Stimulated activated naive B cell treated with anti-CD40 and anti-IgM and Interleukin-4, amounts not matched to agents 10 μg/mL and 1 μg/mL and 100 μg/mL, for 72 hours (primary cell): ENCODE results near the gene HIVEP1.

Experiments used
- ATAC-seq, 2 donors: fragments of 150-1000 bp; cut with Tn5 transposase; replicated peaks; 2 replicates each; pipeline ENCODE4 v1.10.0; 2021; ENCODE audit warnings: moderate library complexity in 1 of 2
- DNase-seq: peaks from one replicate; pipeline ENCODE4 v3.0.0; 2021
- H3K27ac Mint-ChIP-seq: one replicate; pipeline ENCODE4 v1.8.0; 2022; ENCODE audit warnings: mild to moderate bottlenecking, mixed read lengths
- H3K27me3 Mint-ChIP-seq, 2 donors: one replicate each; pipeline ENCODE4 v1.8.0; 2022; ENCODE audit warnings: mixed read lengths in 2 of 2
- H3K36me3 Mint-ChIP-seq, 2 donors: one replicate each; pipeline ENCODE4 v1.8.0; 2022; ENCODE audit warnings: mixed read lengths in 2 of 2, mild to moderate bottlenecking in 1 of 2
- H3K4me1 Mint-ChIP-seq, 2 donors: one replicate each; pipeline ENCODE4 v1.8.0; 2022; ENCODE audit warnings: mixed read lengths in 2 of 2, mild to moderate bottlenecking in 1 of 2
- H3K4me3 Mint-ChIP-seq, 2 donors: one replicate each; pipeline ENCODE4 v1.8.0; 2022; ENCODE audit warnings: mild to moderate bottlenecking in 2 of 2, mixed read lengths in 2 of 2, moderate library complexity in 1 of 2
- H3K9me3 Mint-ChIP-seq, 2 donors: one replicate each; pipeline ENCODE4 v1.8.0; 2022; ENCODE audit warnings: mixed read lengths in 2 of 2, mild to moderate bottlenecking in 1 of 2

The HIVEP1 gene

GRCh38 chr6:12034349-12034748, 22.2 kb downstream of the HIVEP1 start:
- H3K4me3 Mint-ChIP-seq, result no peak overlapping the region
- peaks cover 10 to 14% of the 10 kb centered on the region in 2 donors for H3K9me3 Mint-ChIP-seq
- H3K36me3 Mint-ChIP-seq, result peaks cover 34 to 60% of the 10 kb centered on the region in 2 donors
- ATAC-seq (no peak), DNase-seq (no peak)
- H3K27me3 Mint-ChIP-seq, result no peaks in the 10 kb centered on the region
- H3K27ac Mint-ChIP-seq, result no peak overlapping the region
- peaks cover 44 to 67% of the 10 kb centered on the region in 2 donors for H3K4me1 Mint-ChIP-seq

DNA sequence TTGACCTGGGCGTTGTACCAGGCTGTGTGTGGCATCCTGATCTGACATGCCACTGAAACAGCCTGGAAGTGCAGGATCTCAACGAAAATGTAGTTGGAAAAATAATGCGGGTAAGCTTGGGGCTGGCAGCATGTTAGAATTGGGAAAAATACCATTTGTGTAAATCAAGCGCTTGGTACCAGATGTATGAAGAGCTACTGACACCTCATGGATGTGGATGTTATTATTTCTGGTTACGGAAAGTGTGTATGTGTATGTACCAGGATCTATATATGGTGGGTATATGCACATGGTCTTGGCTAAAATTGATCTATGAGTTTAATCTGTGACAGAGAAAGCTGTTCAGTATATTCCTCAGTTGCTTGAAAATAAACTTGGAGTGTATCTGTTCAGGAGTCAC, 22.7 kb downstream of the HIVEP1 start:
- H3K27me3 Mint-ChIP-seq, result no peaks in the 10 kb centered on the region
- no peak overlapping the region for H3K27ac Mint-ChIP-seq
- ATAC-seq (no peak), DNase-seq (no peak)
- peaks cover 49 to 72% of the 10 kb centered on the region in 2 donors for H3K4me1 Mint-ChIP-seq
- peaks cover 7 to 12% of the 10 kb centered on the region in 2 donors for H3K9me3 Mint-ChIP-seq
- H3K4me3 Mint-ChIP-seq, result no peak overlapping the region
- H3K36me3 Mint-ChIP-seq, result peaks cover 33 to 60% of the 10 kb centered on the region in 2 donors

DNA sequence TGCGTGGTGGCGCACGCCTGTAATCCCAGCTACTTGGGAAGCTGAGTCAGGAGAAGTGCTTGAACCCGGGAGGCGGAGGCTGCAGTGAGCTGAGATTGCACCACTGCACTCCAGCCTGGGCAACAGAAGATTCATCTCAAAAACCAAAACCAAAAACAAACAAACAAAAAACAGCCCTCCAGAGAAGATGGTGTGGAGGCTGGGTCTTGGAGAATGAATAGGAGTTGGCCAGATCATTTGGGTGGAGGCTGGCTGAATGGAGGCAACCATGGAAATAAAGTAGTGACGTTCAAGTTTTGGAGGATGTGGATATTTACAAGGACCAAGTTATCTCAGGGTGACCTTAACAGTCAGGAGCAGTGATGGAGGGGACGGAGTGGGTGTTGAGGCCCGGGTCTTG, 24.7 kb downstream of the HIVEP1 start:
- Mint-ChIP-seq H3K4me1 (peaks cover 44 to 64% of the 10 kb centered on the region in 2 donors), H3K36me3 (peaks cover 22 to 52% of the 10 kb centered on the region in 2 donors), H3K27me3 (no peaks in the 10 kb centered on the region), H3K4me3 (no peak overlapping the region), H3K9me3 (peaks cover 0 to 2% of the 10 kb centered on the region in 2 donors), H3K27ac (no peak overlapping the region)
- DNase-seq (no peak), ATAC-seq (no peak)

- Mint-ChIP-seq H3K4me3 (no peak overlapping the region), H3K4me1 (peaks cover 43 to 57% of the 10 kb centered on the region in 2 donors), H3K9me3 (peaks cover 0 to 2% of the 10 kb centered on the region in 2 donors), H3K36me3 (peaks cover 18 to 50% of the 10 kb centered on the region in 2 donors), H3K27ac (peak overlapping the region; percentile 42), H3K27me3 (no peaks in the 10 kb centered on the region)
- ATAC-seq (peak in 1 of 2 donors; percentile 36), DNase-seq (no peak)
These were observed 25.7 kb downstream of the HIVEP1 start for GRCh38 chr6:12037798-12038197.

DNA sequence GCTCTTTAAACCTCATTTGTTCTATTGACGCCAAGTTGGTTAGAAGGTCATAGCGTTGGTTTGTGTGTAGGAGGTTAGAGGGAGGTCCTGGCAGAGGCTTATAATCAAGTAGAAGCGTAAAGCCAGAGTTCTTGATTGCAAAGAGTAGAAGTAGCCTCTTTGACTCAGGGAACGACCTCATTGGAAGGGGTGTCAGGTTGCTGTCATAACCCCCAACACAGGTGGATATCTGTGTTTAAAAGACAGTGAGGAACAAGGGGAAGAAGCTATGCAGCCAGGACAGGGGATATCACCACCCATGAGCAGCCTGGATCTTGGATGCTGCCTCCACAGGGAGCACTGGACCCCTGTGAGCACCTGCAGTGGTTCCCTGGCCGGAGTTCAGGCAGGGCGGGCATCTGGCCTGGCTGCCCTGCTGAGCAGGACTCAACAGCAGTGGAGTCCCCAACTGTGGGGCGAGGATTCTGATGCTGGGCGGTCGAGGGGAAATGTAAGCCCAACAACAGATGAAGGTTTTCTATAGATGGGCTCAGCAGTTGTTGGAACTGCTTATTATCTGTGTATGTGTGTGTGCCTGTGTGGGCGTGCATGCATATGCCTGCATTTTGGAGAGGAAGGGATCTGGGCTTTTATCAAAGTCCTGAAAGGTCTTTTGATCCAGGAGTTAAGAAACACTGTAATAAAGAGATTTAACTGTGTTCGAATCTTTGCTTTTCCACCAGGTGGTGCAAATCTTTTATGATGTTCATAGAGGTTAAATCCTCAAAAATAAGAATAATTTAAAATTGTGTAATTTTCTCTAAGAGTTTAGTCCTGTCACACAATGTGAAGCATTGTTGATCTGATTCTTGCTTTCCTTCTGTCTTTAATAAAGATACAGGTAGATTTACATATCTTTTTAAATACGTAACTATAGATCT, 27.7 kb downstream of the HIVEP1 start:
- Mint-ChIP-seq H3K9me3 (peaks cover 0 to 2% of the 10 kb centered on the region in 2 donors), H3K4me3 (no peak overlapping the region), H3K4me1 (peaks cover 39 to 54% of the 10 kb centered on the region in 2 donors), H3K36me3 (peaks cover 17 to 49% of the 10 kb centered on the region in 2 donors), H3K27me3 (no peaks in the 10 kb centered on the region), H3K27ac (peak overlapping the region; percentile 69)
- no peak for DNase-seq
- no peak for ATAC-seq

DNA sequence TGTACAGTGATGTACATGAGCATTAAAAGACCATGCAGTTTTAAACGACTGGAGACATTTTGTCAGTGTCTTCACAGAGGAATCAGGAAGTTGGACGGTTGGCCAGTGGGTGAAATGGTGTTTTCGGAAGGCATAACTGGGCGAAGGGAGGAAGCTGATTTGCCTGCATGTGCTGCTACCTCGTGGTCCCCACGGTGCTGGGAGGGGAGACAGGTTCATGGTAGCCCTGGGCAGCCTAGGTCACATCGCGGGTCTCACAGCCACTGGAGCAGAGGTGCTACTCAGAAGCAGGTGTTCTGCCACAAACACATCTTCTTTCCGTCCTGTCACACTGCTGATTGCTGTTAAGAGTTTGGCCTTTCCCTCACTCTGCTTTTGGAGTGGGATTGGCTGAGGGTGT, 35.2 kb downstream of the HIVEP1 start:
- Mint-ChIP-seq H3K36me3 (peaks cover 16 to 30% of the 10 kb centered on the region in 2 donors), H3K27me3 (no peaks in the 10 kb centered on the region), H3K27ac (peak overlapping the region; percentile 89), H3K4me1 (peaks cover 45 to 71% of the 10 kb centered on the region in 2 donors), H3K4me3 (peak overlapping the region; percentile 2 to 20), H3K9me3 (peaks cover 2 to 4% of the 10 kb centered on the region in 2 donors)
- no peak for DNase-seq
- ATAC-seq, result no peak

- Mint-ChIP-seq H3K9me3 (peaks cover 2 to 4% of the 10 kb centered on the region in 2 donors), H3K27me3 (no peaks in the 10 kb centered on the region), H3K27ac (peak overlapping the region; percentile 89), H3K4me1 (peaks cover 49 to 77% of the 10 kb centered on the region in 2 donors), H3K36me3 (peaks cover 16 to 30% of the 10 kb centered on the region in 2 donors), H3K4me3 (no peak overlapping the region)
- DNase-seq, result no peak
- no peak for ATAC-seq
These were observed 35.8 kb downstream of the HIVEP1 start for GRCh38 chr6:12047792-12048432.

- ATAC-seq (no peak), DNase-seq (no peak)
- H3K27me3 Mint-ChIP-seq, result no peaks in the 10 kb centered on the region
- peaks cover 53 to 82% of the 10 kb centered on the region in 2 donors for H3K4me1 Mint-ChIP-seq
- peaks cover 2 to 4% of the 10 kb centered on the region in 2 donors for H3K9me3 Mint-ChIP-seq
- peak overlapping the region; percentile 95 for H3K27ac Mint-ChIP-seq
- H3K4me3 Mint-ChIP-seq, result peak overlapping the region; percentile 57 to 70
- H3K36me3 Mint-ChIP-seq, result peaks cover 16 to 28% of the 10 kb centered on the region in 2 donors
These were observed 36.5 kb downstream of the HIVEP1 start for GRCh38 chr6:12048609-12049008.

GRCh38 chr6:12049165-12049564, 37.1 kb downstream of the HIVEP1 start:
- Mint-ChIP-seq H3K4me1 (peaks cover 51 to 78% of the 10 kb centered on the region in 2 donors), H3K27ac (peak overlapping the region; percentile 95), H3K4me3 (peak overlapping the region; percentile 57 to 70), H3K9me3 (peaks cover 2 to 4% of the 10 kb centered on the region in 2 donors), H3K36me3 (peaks cover 16 to 26% of the 10 kb centered on the region in 2 donors), H3K27me3 (no peaks in the 10 kb centered on the region)
- peak; percentile 80 to 85 for ATAC-seq
- DNase-seq, result peak; percentile 77

DNA sequence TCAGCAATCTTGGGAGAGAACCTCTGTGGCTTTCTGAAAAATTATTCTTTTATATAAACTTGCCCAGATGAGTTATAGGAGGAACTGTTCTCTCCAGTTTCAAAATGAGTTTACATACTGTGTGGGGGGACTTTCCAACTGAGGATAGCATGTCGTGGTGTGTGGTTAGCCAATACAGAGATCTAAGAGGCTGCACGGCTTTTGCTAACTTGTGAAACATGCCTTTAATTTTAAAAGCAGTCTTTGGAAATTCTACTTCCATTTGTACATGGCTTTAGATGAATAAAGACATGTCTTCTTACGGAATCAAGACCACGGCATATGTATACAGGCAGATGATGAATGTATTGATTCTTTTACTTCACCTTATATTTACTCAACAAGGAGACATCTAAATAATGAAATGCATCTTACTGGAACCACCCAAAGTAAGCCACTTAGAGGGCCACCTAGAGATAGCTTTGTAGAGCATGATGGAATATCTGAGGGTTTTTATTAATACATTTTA, 39.8 kb downstream of the HIVEP1 start:
- H3K36me3 Mint-ChIP-seq, result peaks cover 17 to 25% of the 10 kb centered on the region in 2 donors
- H3K4me1 Mint-ChIP-seq, result peaks cover 44 to 65% of the 10 kb centered on the region in 2 donors
- H3K4me3 Mint-ChIP-seq, result peak overlapping the region; percentile 63 to 78
- H3K27me3 Mint-ChIP-seq, result no peaks in the 10 kb centered on the region
- H3K27ac Mint-ChIP-seq, result peak overlapping the region; percentile 96
- peaks cover 2 to 4% of the 10 kb centered on the region in 2 donors for H3K9me3 Mint-ChIP-seq
- peak; percentile 58 for DNase-seq
- ATAC-seq, result peak; percentile 93

- ATAC-seq (no peak), DNase-seq (no peak)
- peak overlapping the region in 1 of 2 donors; percentile 19 for H3K4me3 Mint-ChIP-seq
- H3K36me3 Mint-ChIP-seq, result peaks cover 10 to 27% of the 10 kb centered on the region in 2 donors
- peaks cover 30 to 43% of the 10 kb centered on the region in 2 donors for H3K4me1 Mint-ChIP-seq
- H3K27ac Mint-ChIP-seq, result peak overlapping the region; percentile 62
- no peaks in the 10 kb centered on the region for H3K9me3 Mint-ChIP-seq
- H3K27me3 Mint-ChIP-seq, result no peaks in the 10 kb centered on the region
These were observed 46.3 kb downstream of the HIVEP1 start for GRCh38 chr6:12058172-12058961.

- H3K4me3 Mint-ChIP-seq, result peak overlapping the region; percentile 77 to 82
- DNase-seq (peak; percentile 70), ATAC-seq (peak; percentile 95 to 97)
- H3K36me3 Mint-ChIP-seq, result peaks cover 22 to 40% of the 10 kb centered on the region in 2 donors
- H3K27ac Mint-ChIP-seq, result peak overlapping the region; percentile 84
- H3K4me1 Mint-ChIP-seq, result peaks cover 46 to 65% of the 10 kb centered on the region in 2 donors
- H3K27me3 Mint-ChIP-seq, result no peaks in the 10 kb centered on the region
- H3K9me3 Mint-ChIP-seq, result peaks cover 0 to 3% of the 10 kb centered on the region in 2 donors
These were observed 48.9 kb downstream of the HIVEP1 start for GRCh38 chr6:12060780-12061609.

- DNase-seq (no peak), ATAC-seq (no peak)
- Mint-ChIP-seq H3K36me3 (peaks cover 22 to 41% of the 10 kb centered on the region in 2 donors), H3K4me3 (no peak overlapping the region), H3K4me1 (peaks cover 46 to 63% of the 10 kb centered on the region in 2 donors), H3K27me3 (no peaks in the 10 kb centered on the region), H3K9me3 (peaks cover 0 to 3% of the 10 kb centered on the region in 2 donors), H3K27ac (no peak overlapping the region)
These were observed 50.5 kb downstream of the HIVEP1 start for GRCh38 chr6:12062605-12063004.
